SJCRH30 (cell line): Measurements from ENCODE around the gene RNU6-8. TPM values are rescaled to one million over a fixed set of nuclear protein-coding genes. Genes with fewer than 3 reads are reported as not detected.

Source experiments
- DNase-seq, 2 experiments: peaks; one replicate each; pipeline ENCODE4 v3.0.0-alpha.2; 2015 to 2020
- H3K27ac ChIP-seq: fragments of 250-450 bp; sonication (Bioruptor Pico); 2 replicates; pipeline ENCODE4 v1.5.1; 2020; ENCODE audit warnings: mild to moderate bottlenecking, moderate library complexity
- H3K27me3 ChIP-seq: fragments of 250-450 bp; sonication (Bioruptor Pico); 2 replicates; pipeline ENCODE4 v1.5.1; 2020; ENCODE audit warnings: mild to moderate bottlenecking, moderate library complexity
- H3K36me3 ChIP-seq: fragments of 250-450 bp; sonication (Bioruptor Pico); 2 replicates; pipeline ENCODE4 v1.5.1; 2020; ENCODE audit warnings: mild to moderate bottlenecking, moderate library complexity
- H3K4me1 ChIP-seq: fragments of 250-450 bp; sonication (Bioruptor Pico); 2 replicates; pipeline ENCODE4 v1.5.1; 2020; ENCODE audit warnings: mild to moderate bottlenecking, moderate library complexity
- H3K4me3 ChIP-seq: fragments of 250-450 bp; sonication (Bioruptor Pico); 2 replicates; pipeline ENCODE4 v1.5.1; 2020; ENCODE audit warnings: mild to moderate bottlenecking, moderate library complexity
- H3K9me3 ChIP-seq: fragments of 250-450 bp; sonication (Bioruptor Pico); replicated peaks from 2 replicates; pipeline ENCODE4 v1.5.1; 2020; ENCODE audit warnings: mild to moderate bottlenecking, moderate library complexity
- total RNA-seq: library from RNA; depleted of rRNA; stranded (reverse); fragments of >200 nt; shearing (Covaris generic); gene quantifications from 2 replicates; pipeline ENCODE4 v1.2.3, GENCODE V29; 2014

Gene RNU6-8
- total RNA-seq, 1 experiment from 2014 or later, result not detected

- Histone ChIP-seq H3K27ac (no peak overlapping the region), H3K4me1 (no peaks in the 10 kb centered on the region), H3K36me3 (no peaks in the 10 kb centered on the region), H3K27me3 (no peaks in the 10 kb centered on the region), H3K4me3 (no peak overlapping the region), H3K9me3 (no peaks in the 10 kb centered on the region)
- DNase-seq, result no peak
These were observed 5.2 kb downstream of the RNU6-8 start for GRCh38 chr14:32197919-32198318.

- no peak for DNase-seq
- Histone ChIP-seq H3K27ac (no peak overlapping the region), H3K4me1 (no peaks in the 10 kb centered on the region), H3K27me3 (no peaks in the 10 kb centered on the region), H3K36me3 (no peaks in the 10 kb centered on the region), H3K9me3 (no peaks in the 10 kb centered on the region), H3K4me3 (no peak overlapping the region)
These were observed 7.4 kb downstream of the RNU6-8 start for GRCh38 chr14:32195636-32196035.

- H3K27ac ChIP-seq, result no peak overlapping the region
- DNase-seq, result no peak
- no peaks in the 10 kb centered on the region for H3K9me3 ChIP-seq
- H3K4me3 ChIP-seq, result no peak overlapping the region
- H3K27me3 ChIP-seq, result no peaks in the 10 kb centered on the region
- H3K36me3 ChIP-seq, result no peaks in the 10 kb centered on the region
- no peaks in the 10 kb centered on the region for H3K4me1 ChIP-seq
These were observed 9.5 kb downstream of the RNU6-8 start for GRCh38 chr14:32193532-32193931.

GRCh38 chr14:32192712-32193373, 10.2 kb downstream of the RNU6-8 start:
- no peak for DNase-seq
- Histone ChIP-seq H3K4me1 (no peaks in the 10 kb centered on the region), H3K4me3 (no peak overlapping the region), H3K27ac (no peak overlapping the region), H3K36me3 (no peaks in the 10 kb centered on the region), H3K27me3 (no peaks in the 10 kb centered on the region), H3K9me3 (no peaks in the 10 kb centered on the region)

- peak; percentile 3 to 25 for DNase-seq
- H3K9me3 ChIP-seq, result no peaks in the 10 kb centered on the region
- H3K27me3 ChIP-seq, result no peaks in the 10 kb centered on the region
- H3K4me1 ChIP-seq, result no peaks in the 10 kb centered on the region
- H3K4me3 ChIP-seq, result no peak overlapping the region
- no peak overlapping the region for H3K27ac ChIP-seq
- no peaks in the 10 kb centered on the region for H3K36me3 ChIP-seq
These were observed 12.4 kb downstream of the RNU6-8 start for GRCh38 chr14:32190673-32191072.

GRCh38 chr14:32189811-32190210, 13.3 kb downstream of the RNU6-8 start:
- no peak overlapping the region for H3K4me3 ChIP-seq
- DNase-seq, result no peak
- no peak overlapping the region for H3K27ac ChIP-seq
- H3K4me1 ChIP-seq, result no peaks in the 10 kb centered on the region
- H3K27me3 ChIP-seq, result no peaks in the 10 kb centered on the region
- H3K36me3 ChIP-seq, result no peaks in the 10 kb centered on the region
- 0 out of 2 replicates have a peak, but pooled peaks cover 6% of the 10 kb centered on the region for H3K9me3 ChIP-seq

- no peak for DNase-seq
- Histone ChIP-seq H3K4me1 (no peaks in the 10 kb centered on the region), H3K9me3 (0 out of 2 replicates have a peak, but pooled peaks cover 6% of the 10 kb centered on the region), H3K36me3 (no peaks in the 10 kb centered on the region; the same call in 1 of the 2 replicates), H3K27me3 (no peaks in the 10 kb centered on the region), H3K4me3 (no peak overlapping the region), H3K27ac (no peak overlapping the region)
These were observed 16.8 kb downstream of the RNU6-8 start for GRCh38 chr14:32186248-32186647.

- H3K27ac ChIP-seq, result no peak overlapping the region
- H3K4me1 ChIP-seq, result no peaks in the 10 kb centered on the region
- H3K27me3 ChIP-seq, result no peaks in the 10 kb centered on the region
- H3K36me3 ChIP-seq, result no peaks in the 10 kb centered on the region; the same call in 1 of the 2 replicates
- 0 out of 2 replicates have a peak, but pooled peaks cover 6% of the 10 kb centered on the region for H3K9me3 ChIP-seq
- no peak overlapping the region for H3K4me3 ChIP-seq
- no peak for DNase-seq
These were observed 18.0 kb downstream of the RNU6-8 start for GRCh38 chr14:32185097-32185496.

GRCh38 chr14:32183151-32184058, 19.7 kb downstream of the RNU6-8 start:
- no peak overlapping the region for H3K4me3 ChIP-seq
- no peak for DNase-seq
- no peak overlapping the region for H3K27ac ChIP-seq
- no peaks in the 10 kb centered on the region; the same call in 1 of the 2 replicates for H3K36me3 ChIP-seq
- 0 out of 2 replicates have a peak, but pooled peaks cover 6% of the 10 kb centered on the region for H3K9me3 ChIP-seq
- H3K27me3 ChIP-seq, result no peaks in the 10 kb centered on the region
- H3K4me1 ChIP-seq, result no peaks in the 10 kb centered on the region

- H3K4me3 ChIP-seq, result no peak overlapping the region
- H3K27me3 ChIP-seq, result no peaks in the 10 kb centered on the region
- no peaks in the 10 kb centered on the region for H3K9me3 ChIP-seq
- H3K4me1 ChIP-seq, result no peaks in the 10 kb centered on the region
- H3K27ac ChIP-seq, result no peak overlapping the region
- no peak for DNase-seq
- H3K36me3 ChIP-seq, result no peaks in the 10 kb centered on the region
These were observed 31.6 kb downstream of the RNU6-8 start for GRCh38 chr14:32171469-32171868.

GRCh38 chr14:32169191-32169590, 33.9 kb downstream of the RNU6-8 start:
- DNase-seq, result no peak
- Histone ChIP-seq H3K36me3 (no peaks in the 10 kb centered on the region), H3K4me1 (no peaks in the 10 kb centered on the region), H3K27ac (no peak overlapping the region), H3K27me3 (no peaks in the 10 kb centered on the region), H3K4me3 (no peak overlapping the region), H3K9me3 (no peaks in the 10 kb centered on the region)

- no peak for DNase-seq
- Histone ChIP-seq H3K9me3 (no peaks in the 10 kb centered on the region), H3K4me1 (no peaks in the 10 kb centered on the region), H3K36me3 (no peaks in the 10 kb centered on the region), H3K27me3 (no peaks in the 10 kb centered on the region), H3K27ac (no peak overlapping the region), H3K4me3 (no peak overlapping the region)
These were observed 35.2 kb downstream of the RNU6-8 start for GRCh38 chr14:32167907-32168306.

GRCh38 chr14:32166924-32167323, 36.1 kb downstream of the RNU6-8 start:
- no peak for DNase-seq
- H3K27me3 ChIP-seq, result no peaks in the 10 kb centered on the region
- H3K4me3 ChIP-seq, result no peak overlapping the region
- no peaks in the 10 kb centered on the region for H3K4me1 ChIP-seq
- H3K36me3 ChIP-seq, result no peaks in the 10 kb centered on the region
- H3K27ac ChIP-seq, result no peak overlapping the region
- H3K9me3 ChIP-seq, result 0 out of 2 replicates have a peak, but pooled peaks cover 3% of the 10 kb centered on the region

GRCh38 chr14:32166029-32166428, 37.0 kb downstream of the RNU6-8 start:
- Histone ChIP-seq H3K9me3 (0 out of 2 replicates have a peak, but pooled peaks cover 3% of the 10 kb centered on the region), H3K36me3 (no peaks in the 10 kb centered on the region), H3K4me1 (no peaks in the 10 kb centered on the region), H3K27ac (no peak overlapping the region), H3K27me3 (no peaks in the 10 kb centered on the region), H3K4me3 (no peak overlapping the region)
- no peak for DNase-seq
